DMS153 (cell line): Measurements from ENCODE around the gene MGA.

Experiments
- DNase-seq: peaks from one replicate; lab custom pipeline; 2025; lab: John Stamatoyannopoulos, UW

Gene MGA

DNA sequence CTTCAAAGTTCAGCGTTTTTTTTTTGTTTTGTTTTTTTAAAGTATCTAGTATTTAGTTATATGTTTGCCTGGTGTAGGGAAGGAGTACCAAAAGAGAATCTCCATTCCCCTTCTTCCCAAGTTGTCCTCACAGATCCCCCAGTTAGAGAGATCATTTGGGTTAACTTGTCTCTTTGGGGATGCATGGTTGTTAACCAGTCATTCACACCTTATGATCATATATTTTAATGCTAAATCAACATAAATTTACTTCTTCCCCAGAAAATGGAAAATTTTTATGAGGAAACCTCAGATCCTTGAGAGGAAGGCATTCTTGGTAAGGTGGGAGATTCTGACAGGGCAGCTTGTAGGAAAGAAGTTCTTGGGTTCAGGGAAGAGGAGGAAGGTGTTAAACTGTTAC, 1.5 kb upstream of the MGA start:
- DNase-seq = no peak

DNA sequence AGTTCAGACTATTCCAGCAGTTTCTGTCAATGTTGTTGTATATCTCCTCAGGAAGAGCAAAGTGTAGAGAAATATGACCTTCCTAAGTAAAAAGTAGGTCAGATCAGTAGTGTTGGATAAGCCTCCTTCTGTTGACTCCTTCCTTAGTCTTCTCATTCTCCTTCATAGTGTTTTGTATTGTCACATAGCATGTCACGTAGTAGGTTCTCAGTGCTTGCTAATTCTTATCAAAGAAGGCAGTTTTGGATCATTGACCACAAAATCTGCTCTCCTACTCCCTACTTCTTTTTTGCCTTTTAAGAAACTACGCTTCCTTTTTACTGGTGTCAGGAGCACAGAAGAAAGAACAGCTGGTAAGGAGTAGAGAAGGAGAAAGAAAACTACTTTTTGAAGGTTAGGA, 1.0 kb upstream of the MGA start:
- no peak for DNase-seq

DNA sequence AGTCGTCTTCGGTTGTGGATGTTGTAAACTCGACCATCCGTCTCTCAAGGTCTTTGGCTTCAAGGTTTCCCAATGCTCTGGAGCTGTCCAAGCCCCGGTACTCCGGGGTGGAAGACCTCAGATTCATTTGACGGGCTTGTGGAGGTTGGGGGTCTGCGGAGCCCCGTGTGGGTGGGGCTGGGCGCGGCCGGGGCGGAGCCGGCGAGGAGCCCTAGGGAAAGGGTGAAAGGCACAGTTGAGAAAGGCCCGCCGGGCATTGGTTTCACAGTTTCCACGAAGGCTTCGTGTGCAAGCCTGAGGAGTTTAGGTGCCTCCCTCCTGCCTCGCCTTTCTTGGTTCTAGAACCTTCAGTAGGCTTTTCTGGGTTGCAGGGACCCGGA, 360 bp upstream of the MGA start:
- no peak for DNase-seq

DNA sequence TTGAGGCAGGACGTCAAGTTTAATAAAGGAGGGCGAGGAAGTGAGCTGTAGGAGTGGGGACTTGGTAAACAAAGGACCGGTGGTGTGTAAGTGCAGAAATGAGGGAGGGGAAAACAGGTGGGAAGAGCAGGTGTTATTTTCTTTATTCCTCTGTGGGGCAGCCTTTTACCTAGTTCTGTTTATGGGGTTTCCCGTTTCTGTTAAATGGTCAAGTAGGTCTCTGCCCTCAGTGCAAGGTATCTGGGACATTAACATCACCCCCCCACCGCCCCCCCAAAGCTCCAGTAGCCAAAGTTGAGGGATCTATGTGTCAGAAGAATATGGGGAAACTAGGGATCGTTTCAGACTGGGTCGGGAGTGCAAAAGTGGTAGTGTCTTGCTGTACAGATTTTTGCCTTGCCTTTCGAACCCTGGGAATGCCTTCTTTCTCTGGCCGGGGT, 893 bp downstream of the MGA start:
- no peak for DNase-seq

DNA sequence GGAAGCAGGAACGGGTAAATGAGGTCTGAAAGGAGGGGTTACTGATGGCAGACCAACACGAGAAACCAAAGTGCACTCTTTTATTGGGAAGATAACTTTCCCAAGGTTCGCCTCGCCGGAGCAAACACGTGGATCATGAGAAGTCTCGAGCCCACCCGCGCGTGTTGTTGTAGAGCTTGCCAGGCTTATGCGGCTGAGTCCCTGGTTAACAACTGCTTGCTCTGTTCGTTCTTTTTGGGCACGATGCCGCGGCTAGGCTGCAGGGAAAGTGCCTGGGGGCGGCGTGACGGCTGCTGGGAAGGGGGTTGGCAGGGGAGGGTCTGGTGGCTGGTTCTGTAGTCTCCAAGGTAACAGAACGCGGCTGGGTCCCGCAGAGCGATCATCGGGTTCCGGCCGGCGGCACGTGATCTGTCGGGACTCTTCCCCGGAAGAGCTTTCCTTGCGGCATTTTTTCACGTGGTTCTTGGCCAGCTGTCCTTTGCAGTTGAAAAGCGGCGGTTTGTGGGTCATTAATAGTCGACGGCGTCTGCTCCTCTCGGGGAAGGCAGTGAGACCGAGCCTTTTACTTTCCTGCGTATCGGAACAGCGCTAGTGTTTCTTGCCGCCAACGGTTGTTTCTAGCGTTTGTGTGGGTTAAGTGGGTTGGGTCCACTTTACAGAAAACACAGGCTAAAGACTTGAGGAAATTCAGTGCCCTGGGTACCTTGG, 1.5 kb downstream of the MGA start:
- no peak for DNase-seq

DNA sequence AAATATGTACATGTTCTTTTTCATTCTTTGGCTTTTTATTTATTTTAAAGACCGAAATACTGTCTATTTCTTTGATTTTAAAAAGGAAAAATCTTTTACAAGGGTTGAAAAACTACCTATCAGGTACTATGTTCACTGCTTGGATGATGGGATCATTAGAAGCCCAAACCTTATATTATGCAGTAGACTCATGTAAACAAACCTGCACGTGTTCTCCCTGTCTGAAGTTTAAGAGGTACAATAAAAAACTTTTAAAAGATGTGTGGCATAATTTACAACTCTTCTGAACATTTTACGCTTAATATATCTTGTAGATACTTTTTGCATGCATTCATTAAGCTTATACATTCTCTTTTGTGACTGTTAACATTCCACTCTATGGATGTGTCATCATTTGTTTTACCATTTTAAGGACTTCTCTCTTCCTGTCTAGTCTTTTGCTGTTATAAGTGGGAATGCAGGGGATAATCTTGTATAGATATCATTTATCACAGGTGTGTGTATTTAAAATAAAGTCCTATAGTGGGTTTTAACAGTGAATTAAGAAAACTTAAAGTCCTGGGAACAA, 6.2 kb downstream of the MGA start:
- DNase-seq = no peak

DNA sequence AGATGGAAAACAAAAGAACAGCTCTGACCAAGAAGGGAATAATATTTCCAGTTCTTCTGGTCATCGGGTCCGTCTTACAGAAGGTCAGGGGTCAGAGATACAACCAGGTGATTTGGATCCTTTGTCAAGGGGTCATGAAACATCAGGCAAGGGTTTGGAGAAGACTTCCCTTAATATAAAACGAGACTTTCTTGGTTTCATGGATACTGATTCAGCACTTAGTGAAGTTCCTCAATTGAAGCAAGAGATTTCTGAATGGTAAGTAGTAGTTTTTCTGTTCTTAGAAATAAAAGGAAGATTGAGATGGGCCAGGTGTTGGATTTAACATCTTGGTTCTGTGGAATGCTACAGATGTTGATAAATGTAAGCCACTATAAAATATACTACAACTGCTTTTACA, 9.5 kb downstream of the MGA start:
- no peak for DNase-seq

DNA sequence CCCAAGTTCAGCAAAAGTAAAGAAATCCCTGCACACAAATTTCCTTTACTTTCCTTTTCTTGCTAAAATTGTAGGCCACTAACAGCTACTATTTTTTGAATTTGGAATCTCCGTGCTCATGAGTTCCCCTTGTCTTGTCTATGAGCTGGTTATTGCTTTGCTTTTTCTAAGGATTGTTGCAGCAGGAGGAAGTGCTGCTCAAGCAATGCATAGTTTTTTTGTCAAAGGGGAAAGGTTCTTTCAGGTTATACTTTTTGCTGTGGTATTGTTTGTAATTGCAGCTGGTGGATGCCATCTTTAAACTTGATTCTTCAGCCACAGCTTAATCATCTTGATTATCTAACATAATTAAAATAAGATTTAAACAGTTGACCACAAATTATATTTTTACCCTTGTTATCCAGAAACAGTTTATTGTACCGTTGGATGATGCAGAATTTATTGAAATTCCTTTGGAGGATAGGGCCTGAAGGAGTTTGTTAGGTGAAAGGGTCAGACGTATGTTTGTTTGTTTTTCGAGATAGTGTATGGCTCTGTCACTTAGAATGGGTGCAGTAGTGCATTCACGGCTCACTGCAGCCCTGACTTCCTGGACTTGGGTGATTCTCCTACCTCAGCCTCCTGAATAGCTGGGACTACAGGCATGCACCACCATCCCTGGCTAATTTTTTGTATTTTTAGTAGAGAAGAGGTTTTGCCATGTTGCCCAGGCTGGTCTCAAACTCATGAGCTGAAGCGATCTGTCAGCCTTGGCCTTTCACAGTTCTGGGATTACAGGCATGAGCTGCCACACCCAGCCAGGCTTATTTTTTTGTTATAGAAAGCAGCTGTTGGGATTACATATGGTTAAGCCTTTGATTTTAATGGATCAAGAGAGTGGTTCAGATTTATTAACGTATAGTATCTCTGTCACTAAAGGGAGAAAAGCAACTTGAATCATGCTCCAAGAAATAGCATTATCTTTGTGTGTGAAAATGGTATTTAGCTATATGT, 11.7 kb downstream of the MGA start:
- no peak for DNase-seq

DNA sequence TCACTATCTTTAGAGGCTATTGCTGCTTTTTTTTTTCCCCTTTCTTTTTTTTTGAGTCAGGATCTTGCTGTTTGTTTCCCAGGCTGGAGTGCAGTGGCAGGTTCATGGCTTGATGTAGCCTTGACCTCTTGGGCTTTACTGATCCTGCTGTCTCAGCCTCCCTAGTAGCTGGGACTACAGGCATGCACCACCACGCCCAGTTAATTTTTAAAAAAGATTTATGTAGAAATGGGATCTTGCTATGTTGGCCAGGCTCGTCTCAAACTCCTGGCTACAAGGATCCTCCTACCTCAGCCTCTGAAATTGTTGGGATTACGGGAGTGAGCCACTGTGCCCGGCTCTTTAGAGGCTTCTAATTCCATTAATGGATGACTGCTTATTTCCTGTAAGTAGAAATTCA, 15.1 kb downstream of the MGA start:
- DNase-seq = no peak

DNA sequence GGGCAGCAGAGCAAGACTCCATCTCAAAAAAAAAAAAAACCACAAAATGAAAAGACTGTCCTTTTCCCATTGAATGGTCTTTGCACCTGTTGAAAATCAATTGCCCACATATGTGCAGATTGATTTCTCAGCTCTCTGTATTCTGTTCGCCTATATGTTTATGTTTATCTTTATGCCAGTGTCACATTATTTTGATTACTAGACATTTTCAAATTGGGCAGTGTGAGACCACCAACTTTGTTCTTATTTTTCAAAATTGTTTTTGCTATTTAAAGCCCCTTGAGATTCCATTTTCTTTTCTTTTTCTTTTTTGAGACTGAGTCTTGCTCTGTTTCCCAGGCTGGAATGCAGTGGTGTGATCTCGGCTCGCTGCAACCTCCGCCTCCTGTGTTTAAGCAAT, 18.5 kb downstream of the MGA start:
- DNase-seq = no peak

DNA sequence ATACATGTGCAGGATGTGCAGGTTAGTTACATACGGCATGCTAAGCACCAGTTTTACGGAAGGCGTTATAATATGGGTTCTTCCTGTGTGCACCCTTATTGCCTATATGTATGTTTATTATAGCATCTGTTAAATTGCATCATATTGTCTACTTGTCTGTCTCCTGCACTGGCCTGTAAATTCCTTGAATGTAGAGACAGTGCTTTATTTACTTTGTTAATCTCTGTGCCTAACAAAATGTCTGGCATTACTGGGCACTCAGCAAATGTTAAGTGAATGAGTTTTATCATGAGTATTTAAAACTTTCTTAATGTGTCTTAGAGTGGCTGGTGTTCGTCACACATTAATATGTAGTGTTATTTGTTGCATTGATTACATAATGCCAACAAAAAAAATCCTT, 23.8 kb downstream of the MGA start:
- DNase-seq = no peak

DNA sequence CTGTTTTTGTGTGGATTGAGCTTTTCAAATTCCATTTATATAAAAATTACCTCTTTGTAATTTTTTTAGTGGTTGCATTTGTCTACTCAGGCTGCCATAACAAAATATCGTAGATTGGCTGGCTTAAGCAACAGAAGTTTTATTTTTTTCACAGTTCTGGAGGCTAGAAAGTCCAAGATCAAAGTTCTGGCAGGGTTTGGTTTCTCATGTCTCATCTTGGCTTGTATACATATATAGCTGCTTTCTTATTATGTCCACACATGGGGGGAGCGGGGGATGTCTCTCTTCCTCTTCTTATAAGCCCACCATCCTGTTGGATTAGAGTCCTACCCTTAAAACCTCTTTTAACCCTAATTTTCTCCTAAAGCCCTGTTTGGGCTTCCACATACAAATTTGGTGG, 28.5 kb downstream of the MGA start:
- no peak for DNase-seq

DNA sequence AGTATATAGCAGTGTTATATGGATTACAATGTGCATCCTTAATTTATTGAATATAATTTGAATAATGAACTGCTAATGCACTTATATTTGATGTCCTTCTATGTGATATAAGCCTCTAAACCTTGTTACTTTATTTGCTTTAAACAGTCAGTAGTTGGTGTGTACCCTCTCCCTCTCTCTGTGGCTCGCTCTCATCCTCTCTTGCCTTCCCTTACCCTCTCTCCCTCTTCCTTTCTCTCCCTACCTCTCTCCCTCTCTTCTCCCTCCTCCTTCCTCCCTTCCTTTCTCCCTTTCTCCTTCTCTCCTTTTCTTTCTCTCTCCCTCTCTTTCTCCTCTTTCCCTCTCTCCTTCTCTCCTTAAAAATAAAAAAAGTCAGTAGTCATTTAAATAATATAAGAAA, 28.9 kb downstream of the MGA start:
- DNase-seq = no peak

DNA sequence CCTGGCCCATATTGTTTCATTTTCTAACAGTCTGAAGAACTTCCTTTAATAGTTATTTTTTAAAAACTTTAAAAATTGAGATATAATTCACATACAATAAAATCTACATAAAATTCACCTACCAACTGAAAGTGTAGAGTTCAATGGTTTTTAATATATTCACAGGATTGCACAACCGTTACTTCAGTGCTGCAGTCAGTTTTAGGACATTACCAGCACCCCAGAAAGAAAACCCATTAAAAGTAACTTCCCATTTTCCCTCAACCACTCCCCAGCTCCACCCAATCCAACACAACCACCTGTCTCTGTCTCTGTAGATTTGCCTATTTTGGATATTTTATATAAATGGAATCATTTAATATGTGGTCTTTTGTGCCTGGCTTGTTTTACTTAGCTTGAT, 29.6 kb downstream of the MGA start:
- DNase-seq = no peak

DNA sequence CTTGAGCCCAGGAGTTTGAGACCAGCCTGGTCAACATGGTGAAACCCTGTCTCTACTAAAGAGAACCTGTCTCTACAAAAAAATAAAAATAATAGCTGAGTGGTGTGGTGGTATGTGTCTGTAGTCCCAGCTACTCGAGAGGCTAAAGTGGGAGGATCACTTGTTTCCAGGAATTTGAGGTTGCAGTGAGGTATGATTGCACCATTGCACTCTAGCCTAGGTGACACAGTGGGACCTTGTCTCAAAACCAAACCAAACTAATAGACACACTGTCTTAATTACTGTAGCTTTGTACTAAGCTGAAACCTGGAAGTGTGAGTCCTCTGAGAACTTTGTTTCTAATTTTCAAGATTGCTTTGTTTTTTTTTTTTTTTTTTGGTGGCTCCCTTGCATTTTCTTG, 30.4 kb downstream of the MGA start:
- no peak for DNase-seq

DNA sequence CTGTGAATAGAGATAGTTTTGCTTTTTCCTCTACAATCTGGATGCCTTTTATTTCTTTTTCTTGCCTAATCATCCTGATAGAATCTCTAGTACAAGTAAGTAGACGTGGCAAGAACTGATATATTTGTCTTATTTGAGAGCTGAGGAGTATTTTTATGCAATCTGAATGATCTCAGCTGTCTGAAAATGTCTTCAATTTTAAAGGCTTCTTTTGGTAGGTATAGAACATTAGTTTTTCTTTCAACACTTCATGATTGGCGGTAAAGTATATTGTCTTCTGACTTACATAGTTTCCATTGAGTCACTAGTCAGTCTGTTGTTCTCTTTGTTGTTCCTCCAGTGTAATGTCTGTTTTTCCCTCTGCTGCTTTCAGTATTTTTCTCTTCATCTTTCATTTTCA, 31.3 kb downstream of the MGA start:
- no peak for DNase-seq

DNA sequence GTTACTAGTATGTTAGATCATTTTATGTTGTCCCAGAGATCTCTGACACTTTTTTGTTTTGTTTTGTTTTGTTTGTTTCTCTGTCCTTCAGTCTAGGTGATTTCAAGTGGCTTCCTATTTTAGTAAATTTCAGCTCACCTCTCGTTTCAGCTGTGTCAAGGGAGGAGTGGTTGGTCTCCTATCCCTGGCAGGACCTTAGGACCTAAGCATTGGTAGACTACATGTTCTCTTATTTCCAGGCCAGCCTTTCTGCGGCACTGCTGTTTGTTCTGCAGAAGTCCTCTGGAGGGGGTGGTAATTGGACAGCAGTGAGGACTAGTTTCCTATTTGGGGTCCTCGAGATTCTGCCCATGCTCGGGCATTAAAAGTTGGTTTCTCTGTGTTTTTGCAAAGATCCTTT, 31.8 kb downstream of the MGA start:
- DNase-seq = no peak

DNA sequence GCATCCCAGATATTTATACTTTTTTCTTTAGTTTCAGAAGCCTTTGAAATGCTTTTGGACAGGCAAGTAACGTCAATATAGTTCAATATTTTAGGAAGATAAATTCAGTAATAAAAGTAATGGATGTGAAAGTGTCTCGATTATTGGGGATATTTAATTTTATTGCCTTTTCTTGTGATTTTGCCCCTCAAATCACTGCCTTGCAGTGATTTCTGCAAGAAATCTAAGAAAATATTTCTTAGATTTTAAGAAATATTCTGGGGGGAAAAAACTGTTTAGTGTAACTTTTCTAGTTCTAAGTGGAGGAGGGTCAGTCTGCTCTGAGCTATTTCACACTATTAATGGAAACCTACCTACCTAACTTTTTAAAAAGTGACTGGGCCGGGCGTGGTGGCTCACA, 33.6 kb downstream of the MGA start:
- no peak for DNase-seq

DNA sequence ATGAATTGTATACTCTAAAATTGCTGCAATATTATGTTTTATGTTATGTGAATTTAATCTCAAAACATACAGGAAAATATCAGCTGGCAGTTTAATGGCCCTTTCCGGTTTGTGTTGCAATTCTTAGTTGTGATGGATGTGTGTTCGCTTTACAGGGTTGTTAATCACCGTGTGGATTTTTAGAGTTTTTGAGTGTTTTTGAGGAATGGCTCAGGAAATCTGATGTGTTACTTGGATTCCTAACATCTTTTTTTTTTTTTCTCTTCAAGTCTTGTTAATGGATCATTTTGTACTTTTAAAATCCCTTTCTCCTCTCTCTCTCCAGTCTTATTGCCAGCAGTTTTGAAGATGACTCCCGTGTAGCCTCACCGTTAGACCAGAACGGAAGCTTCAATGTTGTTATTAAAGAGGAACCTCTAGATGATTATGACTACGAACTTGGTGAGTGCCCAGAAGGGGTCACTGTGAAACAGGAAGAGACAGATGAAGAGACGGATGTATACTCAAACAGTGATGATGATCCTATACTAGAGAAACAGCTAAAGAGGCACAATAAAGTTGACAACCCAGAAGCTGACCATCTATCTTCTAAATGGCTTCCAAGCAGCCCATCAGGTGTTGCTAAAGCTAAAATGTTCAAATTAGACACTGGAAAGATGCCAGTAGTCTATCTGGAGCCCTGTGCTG, 35.7 kb downstream of the MGA start:
- DNase-seq = no peak

DNA sequence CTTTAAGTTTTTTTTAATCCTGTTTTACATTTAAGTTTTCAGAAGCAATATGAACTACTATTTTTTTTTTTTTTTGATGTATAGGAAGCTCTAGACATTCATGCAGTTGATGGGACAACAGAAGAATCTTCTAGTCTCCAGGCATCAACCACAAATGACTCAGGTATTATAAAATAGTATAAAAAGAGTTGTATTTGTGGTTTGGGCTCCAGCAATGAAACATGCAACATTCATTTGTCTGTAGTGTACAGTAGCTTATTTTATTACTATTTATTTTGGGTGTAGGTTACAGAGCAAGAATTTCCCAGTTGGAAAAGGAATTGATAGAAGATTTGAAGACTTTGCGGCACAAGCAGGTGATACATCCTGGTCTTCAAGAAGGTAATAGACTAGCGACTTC, 38.6 kb downstream of the MGA start:
- no peak for DNase-seq

DNA sequence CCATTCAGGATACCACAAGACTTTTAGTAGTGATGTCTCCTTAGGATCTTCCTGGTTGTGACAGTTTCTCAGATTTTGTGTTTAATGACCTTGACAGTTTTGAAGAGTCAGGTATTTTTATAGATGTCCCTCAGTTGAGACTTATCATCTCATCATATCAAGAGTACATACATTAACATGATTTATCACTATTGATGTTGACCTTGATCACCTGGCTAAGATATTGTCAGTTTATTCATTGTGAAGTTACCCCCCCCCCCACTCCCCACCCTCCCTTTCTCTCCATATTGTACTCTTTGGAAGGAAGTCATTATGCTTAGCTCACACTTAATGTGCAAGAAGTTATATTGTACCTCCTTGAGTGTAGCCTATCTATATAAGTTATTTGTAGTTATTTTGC, 42.9 kb downstream of the MGA start:
- no peak for DNase-seq

DNA sequence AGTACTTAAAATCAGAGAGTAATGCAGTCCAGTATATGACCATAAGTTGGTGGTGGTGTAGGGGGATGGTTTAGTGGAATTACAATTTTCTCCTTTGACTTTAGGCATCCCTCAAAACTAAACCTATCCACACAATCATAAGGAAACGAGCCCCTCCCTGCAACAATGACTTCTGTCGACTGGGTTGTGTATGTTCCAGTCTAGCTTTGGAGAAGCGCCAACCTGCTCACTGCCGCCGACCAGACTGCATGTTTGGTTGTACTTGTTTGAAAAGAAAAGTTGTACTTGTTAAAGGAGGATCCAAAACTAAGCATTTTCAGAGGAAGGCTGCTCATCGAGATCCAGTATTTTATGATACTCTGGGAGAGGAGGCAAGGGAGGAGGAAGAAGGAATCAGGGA, 52.8 kb downstream of the MGA start:
- DNase-seq = no peak

DNA sequence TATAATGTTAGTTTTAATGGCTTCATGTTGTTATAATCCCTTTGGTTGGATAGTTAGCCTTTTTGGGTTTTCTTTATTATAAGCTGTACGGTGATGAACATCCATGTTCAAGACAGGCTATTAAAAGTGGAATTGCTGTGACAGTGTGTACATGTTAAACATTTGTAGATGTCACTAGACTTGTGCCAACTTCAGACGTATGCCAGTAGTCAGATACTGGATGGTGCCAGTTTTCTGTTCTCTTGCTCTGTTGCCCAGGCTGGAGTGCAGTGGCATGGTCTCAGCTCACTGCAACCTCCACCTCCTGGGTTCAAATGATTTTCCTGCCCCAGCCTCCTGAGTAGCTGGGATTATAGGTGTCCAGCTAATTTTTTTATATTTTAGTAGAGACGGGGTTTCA, 54.1 kb downstream of the MGA start:
- no peak for DNase-seq
